22Rv1 (cell line): ENCODE data around the gene STK39.

Source experiments
- H3K27ac ChIP-seq: fragments of 450-650 bp; 2 replicates; pipeline ENCODE4 v1.5.1; 2017
- ZFX ChIP-seq: fragments of 450-650 bp; IDR thresholded peaks from 2 replicates; pipeline ENCODE4 v1.6.1; 2017; ENCODE audit warnings: antibody characterized with exemption, borderline replicate concordance
- TF ChIP-seq, protein P1 (sequence below): fragments of 450-650 bp; IDR thresholded peaks from 2 replicates; pipeline ENCODE4 v1.5.1; 2017; ENCODE audit warnings: mild to moderate bottlenecking

Gene STK39

DNA sequence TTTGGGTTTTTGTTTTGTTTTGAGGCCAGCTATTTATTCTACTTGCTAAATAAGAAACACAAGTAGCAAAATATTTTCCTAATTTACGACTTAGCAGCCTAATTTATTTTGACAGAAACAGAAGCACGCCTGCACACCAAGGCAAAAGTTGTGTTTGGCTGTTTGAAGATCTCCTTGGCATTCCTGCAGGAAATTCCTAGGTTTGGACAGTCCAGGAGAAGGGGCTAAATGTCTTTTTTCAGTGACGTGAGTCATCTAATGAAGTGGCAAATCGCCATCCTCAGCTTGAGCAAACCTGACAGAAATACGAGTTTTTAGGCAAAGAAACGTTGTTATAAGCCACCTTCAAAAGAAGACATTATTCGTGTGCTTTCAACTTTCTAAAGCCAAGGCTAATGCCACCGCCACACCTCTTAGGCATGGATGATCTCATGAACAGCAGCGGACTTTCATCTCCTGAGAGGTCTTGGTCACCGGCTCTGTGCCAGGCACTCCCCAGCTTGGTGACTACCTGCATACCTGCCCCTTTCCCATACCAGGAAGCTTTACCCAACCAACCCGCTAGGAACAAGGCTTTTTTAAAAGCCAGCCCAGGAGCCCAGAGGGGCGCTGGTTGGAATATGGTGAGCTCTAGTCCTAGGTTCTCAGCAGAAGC lies 30.9 kb downstream of the STK39 start:
- no peak for TF ChIP-seq ZFX
- TF ChIP-seq, protein P1, sequence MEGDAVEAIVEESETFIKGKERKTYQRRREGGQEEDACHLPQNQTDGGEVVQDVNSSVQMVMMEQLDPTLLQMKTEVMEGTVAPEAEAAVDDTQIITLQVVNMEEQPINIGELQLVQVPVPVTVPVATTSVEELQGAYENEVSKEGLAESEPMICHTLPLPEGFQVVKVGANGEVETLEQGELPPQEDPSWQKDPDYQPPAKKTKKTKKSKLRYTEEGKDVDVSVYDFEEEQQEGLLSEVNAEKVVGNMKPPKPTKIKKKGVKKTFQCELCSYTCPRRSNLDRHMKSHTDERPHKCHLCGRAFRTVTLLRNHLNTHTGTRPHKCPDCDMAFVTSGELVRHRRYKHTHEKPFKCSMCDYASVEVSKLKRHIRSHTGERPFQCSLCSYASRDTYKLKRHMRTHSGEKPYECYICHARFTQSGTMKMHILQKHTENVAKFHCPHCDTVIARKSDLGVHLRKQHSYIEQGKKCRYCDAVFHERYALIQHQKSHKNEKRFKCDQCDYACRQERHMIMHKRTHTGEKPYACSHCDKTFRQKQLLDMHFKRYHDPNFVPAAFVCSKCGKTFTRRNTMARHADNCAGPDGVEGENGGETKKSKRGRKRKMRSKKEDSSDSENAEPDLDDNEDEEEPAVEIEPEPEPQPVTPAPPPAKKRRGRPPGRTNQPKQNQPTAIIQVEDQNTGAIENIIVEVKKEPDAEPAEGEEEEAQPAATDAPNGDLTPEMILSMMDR, result no peak
- H3K27ac ChIP-seq, result no peak overlapping the region

DNA sequence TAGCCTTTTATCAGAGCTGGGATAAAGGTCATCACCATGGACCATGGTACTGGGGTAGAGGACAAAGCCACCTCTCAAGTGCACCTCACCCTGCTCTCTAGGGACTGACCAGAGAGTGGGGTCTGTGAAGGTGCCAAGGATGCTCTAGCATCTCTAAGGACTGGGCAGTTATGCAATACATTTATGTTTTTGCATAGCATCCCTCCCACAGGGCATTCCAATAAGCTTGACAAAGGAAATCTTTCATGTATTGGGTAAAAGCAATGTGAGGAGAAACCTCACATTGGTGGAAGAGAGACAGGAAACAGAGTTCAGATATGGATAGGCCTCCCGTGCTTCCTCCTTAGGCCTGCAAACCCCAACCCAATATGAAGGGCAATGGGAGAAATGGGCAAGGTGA lies 31.6 kb downstream of the STK39 start:
- no peak for TF ChIP-seq ZFX
- TF ChIP-seq, protein P1, result no peak
- no peak overlapping the region for H3K27ac ChIP-seq

DNA sequence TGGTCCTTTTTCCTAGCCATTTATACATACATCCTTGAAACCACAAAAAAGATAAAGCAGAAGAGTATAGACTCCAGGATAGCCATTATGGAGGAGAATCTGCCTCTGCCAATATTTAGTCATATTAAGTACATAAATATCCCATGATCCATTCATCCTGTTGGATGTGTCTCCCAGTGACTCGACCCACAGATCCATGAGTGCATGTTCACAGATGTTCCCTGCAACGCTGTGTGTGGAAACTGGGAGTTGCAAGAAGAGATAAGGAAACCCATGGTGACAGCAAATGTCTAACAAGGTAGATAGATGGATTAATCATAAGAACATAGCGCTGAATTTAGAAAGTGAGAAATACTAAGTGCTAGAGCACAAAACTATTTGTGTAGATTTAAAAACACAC lies 34.5 kb downstream of the STK39 start:
- no peak for TF ChIP-seq ZFX
- TF ChIP-seq, protein P1, result no peak
- no peak overlapping the region for H3K27ac ChIP-seq

DNA sequence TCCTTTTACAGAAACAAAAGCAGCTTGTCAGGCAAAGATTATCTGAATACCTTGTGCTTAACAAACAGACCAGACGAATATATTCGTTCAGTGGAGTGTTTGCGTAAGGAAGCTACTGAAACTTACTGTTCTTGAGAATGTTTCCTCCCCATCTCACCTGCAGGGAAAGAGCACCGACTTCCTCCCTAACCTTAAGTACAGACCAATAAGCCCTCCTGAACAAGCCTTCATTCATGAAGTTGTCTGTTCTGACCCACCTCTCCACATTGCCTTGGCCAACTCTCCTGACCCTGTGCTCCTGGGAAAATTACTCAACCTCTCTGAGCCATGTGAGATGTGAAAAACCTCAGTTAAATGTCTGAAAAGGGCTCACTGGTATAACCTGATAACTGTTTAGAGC lies 35.2 kb downstream of the STK39 start:
- H3K27ac ChIP-seq, result no peak overlapping the region
- TF ChIP-seq, protein P1, result no peak
- TF ChIP-seq ZFX, result no peak

DNA sequence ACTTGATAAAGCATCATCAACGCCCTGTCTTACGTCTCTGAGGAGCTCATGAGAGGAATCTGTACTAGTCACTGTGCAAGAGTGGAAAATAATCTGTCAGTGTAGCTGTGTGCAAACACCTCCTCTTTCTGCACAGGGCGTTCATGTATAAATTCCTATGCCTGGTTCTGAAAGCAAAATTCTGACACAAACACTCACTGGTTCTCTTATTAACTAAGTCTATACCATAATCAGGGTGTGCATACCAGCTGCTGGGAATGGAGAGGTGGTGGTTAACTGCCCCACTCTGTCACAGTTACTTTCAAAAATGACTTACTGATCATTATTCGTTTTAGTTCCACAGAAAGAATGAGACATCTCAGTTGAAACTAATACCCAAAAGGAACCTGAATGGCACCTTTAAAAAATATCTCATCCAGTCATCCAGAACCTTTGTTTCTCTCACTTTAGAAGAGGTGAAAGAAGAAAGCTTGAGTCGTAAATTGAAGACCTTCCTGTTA lies 35.7 kb downstream of the STK39 start:
- H3K27ac ChIP-seq, result no peak overlapping the region
- no peak for TF ChIP-seq ZFX
- TF ChIP-seq, protein P1, result no peak

DNA sequence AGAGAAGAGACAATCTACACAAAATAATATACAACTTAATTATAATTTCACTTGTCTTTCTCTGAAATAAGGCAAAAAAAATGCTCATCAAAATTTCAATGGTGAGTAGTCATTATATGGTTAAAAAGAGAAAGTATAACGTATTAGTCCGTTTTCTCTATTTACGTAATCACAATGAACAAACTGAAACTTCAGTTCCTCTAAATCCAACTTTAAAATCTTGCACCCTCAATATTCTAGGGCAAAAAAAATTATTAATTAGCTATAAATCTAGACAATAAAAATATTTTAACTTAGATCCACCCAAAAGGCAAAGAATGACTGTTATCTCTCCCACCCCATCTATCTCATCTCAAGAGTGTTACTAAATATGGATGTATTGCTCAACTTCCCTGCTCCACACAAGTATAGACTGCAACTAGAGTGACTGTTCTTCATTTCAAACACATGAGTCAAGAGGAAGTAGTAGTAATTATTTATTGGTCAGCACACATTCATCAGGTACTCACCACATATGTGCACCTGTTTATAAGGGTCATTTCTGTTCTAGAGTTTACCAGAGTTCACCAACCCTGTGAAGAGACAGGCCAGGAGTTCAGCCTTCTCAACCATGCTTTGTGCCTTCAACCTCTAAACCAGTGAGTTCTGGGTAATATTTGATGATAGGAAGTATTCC lies 36.4 kb downstream of the STK39 start:
- no peak overlapping the region for H3K27ac ChIP-seq

More for the DNA sequence above, 36.4 kb downstream of the STK39 start:
- no peak for TF ChIP-seq ZFX
- TF ChIP-seq, protein P1, result no peak
